HCT116 (cell line): Measurements from ENCODE around the gene OR3A3. TPM values are rescaled to one million over a fixed set of nuclear protein-coding genes. Genes with fewer than 3 reads are reported as not detected.

Experiments used
- ATAC-seq: fragments of 200-7000 bp; cut with Tn5 transposase; 2 replicates; pipeline ENCODE4 v1.9.1; 2020; ENCODE audit warnings: mild to moderate bottlenecking, moderate library complexity
- BruUV-seq: library from RNA; stranded (reverse); fragments of 400-500 nt; replicated peaks from 2 replicates; lab custom pipeline; 2021; lab: Mats Ljungman, UMichigan
- CTCF ChIA-PET: fragments of 300-600 bp; sonication (Branson Sonifier 250); formaldehyde crosslinking; loops from one replicate; lab custom pipeline; 2021; ENCODE audit warnings: antibody characterized with exemption; lab: Charles Lee
- POLR2A ChIA-PET: fragments of 300-600, 350-600 bp; sonication (Branson Sonifier 250); formaldehyde crosslinking; loops from one replicate; lab custom pipeline; 2021; ENCODE audit warnings: antibody characterized with exemption; lab: Charles Lee
- RAD21 ChIA-PET, 2 experiments: fragments of 300-600 bp; sonication (Branson Sonifier 250); formaldehyde crosslinking; loops; one replicate each; lab custom pipeline; 2023; ENCODE audit warnings: low total read pairs in 2 of 2; ENCODE audit not compliant: uncharacterized antibody in 2 of 2, unreplicated experiment in 2 of 2, low non-redundant PET in 1 of 2; lab: Charles Lee
- DNase-seq: peaks from one replicate; pipeline ENCODE4 v3.0.0-alpha.2; 2010; ENCODE audit warnings: low read depth, low spot score
- H2AFZ ChIP-seq: fragments of 200-600 bp; shearing (Covaris generic), sonication (generic); 2 replicates; pipeline ENCODE4 v1.6.1; 2017; ENCODE audit warnings: low read depth, mixed run types, mixed read lengths, antibody characterized with exemption, low read length; ENCODE audit not compliant: poor library complexity, severe bottlenecking
- H3K27ac ChIP-seq: 2 replicates; pipeline ENCODE4 v1.5.1; 2012; ENCODE audit warnings: low read depth, low read length
- H3K27me3 ChIP-seq: fragments of 200-600 bp; sonication (generic); 2 replicates; pipeline ENCODE4 v1.6.1; 2016; ENCODE audit warnings: mixed run types, low read length, mixed read lengths; ENCODE audit not compliant: insufficient read depth
- H3K36me3 ChIP-seq, 2 experiments: fragments of 200-500 bp in 1 of 2; fragments of 200-600 bp in 1 of 2; sonication (Bioruptor generic) in 1 of 2; sonication (generic) in 1 of 2; 2 replicates each; pipeline versions ENCODE4 v1.5.1 to v1.6.1; 2014 to 2016; ENCODE audit warnings: low read length in 2 of 2, inconsistent platforms in 1 of 2, mixed read lengths in 1 of 2, mixed run types in 1 of 2; ENCODE audit not compliant: insufficient read depth in 2 of 2, control insufficient read depth in 1 of 2
- H3K4me1 ChIP-seq, 2 experiments: fragments of 200-600 bp in 1 of 2; sonication (generic) in 1 of 2; 2 replicates each; pipeline versions ENCODE4 v1.5.1 to v1.6.1; 2012 to 2017; ENCODE audit warnings: low read length in 2 of 2, inconsistent platforms in 1 of 2, mild to moderate bottlenecking in 1 of 2, mixed read lengths in 1 of 2, mixed run types in 1 of 2, moderate library complexity in 1 of 2; ENCODE audit not compliant: insufficient read depth in 2 of 2, control insufficient read depth in 1 of 2
- H3K4me2 ChIP-seq: fragments of 200-600 bp; sonication (generic); 2 replicates; pipeline ENCODE4 v1.6.1; 2017; ENCODE audit warnings: mixed run types, low read length, mixed read lengths
- H3K4me3 ChIP-seq, 2 experiments: fragments of 200-600 bp in 1 of 2; sonication (generic) in 1 of 2; replicated peaks in 1 of 2; 2 replicates each; pipeline ENCODE4 v1.5.1; 2011 to 2016; ENCODE audit warnings: low read length in 2 of 2, control low read depth in 1 of 2, low read depth in 1 of 2, mild to moderate bottlenecking in 1 of 2, mixed read lengths in 1 of 2, mixed run types in 1 of 2
- H3K79me2 ChIP-seq: fragments of 200-600 bp; sonication (generic); 2 replicates; pipeline ENCODE4 v1.6.1; 2017; ENCODE audit warnings: mild to moderate bottlenecking, mixed run types, low read length, moderate library complexity, mixed read lengths; ENCODE audit not compliant: insufficient read depth
- H3K9ac ChIP-seq: fragments of 200-600 bp; sonication (generic); 2 replicates; pipeline ENCODE4 v1.6.1; 2016; ENCODE audit warnings: low read length, mixed read lengths
- H3K9me2 ChIP-seq: fragments of 200-600 bp; sonication (generic), shearing (Covaris generic); 2 replicates; pipeline ENCODE4 v1.6.1; 2017; ENCODE audit warnings: mixed run types, mild to moderate bottlenecking, moderate library complexity; ENCODE audit not compliant: insufficient read depth
- H3K9me3 ChIP-seq, 2 experiments: fragments of 200-500 bp in 1 of 2; fragments of 200-600 bp in 1 of 2; sonication (Bioruptor generic) in 1 of 2; sonication (generic) in 1 of 2; 2 replicates each; pipeline ENCODE4 v1.6.1; 2014 to 2017; ENCODE audit warnings: low read length in 2 of 2, mixed read lengths in 2 of 2, inconsistent platforms in 1 of 2, low read depth in 1 of 2, mild to moderate bottlenecking in 1 of 2, mixed run types in 1 of 2, moderate library complexity in 1 of 2; ENCODE audit not compliant: control insufficient read depth in 1 of 2, insufficient read depth in 1 of 2
- H4K20me1 ChIP-seq: fragments of 200-600 bp; sonication (generic), shearing (Covaris generic); 2 replicates; pipeline ENCODE4 v1.6.1; 2017; ENCODE audit warnings: mixed run types, mild to moderate bottlenecking, moderate library complexity; ENCODE audit not compliant: insufficient read depth
- CTCF ChIP-seq, 3 experiments: fragments of 200-600 bp in 1 of 3; sonication (generic) in 1 of 3; IDR thresholded peaks in 2 of 3; conservative IDR thresholded peaks in 1 of 3; 2 replicates each; pipeline ENCODE4 v1.5.1; 2012 to 2017; ENCODE audit warnings: low read depth in 2 of 3, low read length in 2 of 3, antibody characterized with exemption in 1 of 3, borderline replicate concordance in 1 of 3, control low read depth in 1 of 3, mild to moderate bottlenecking in 1 of 3, mixed read lengths in 1 of 3, mixed run types in 1 of 3, moderate library complexity in 1 of 3; ENCODE audit not compliant: insufficient read depth in 1 of 3
- EZH2phosphoT487 ChIP-seq: fragments of 200-600 bp; IDR thresholded peaks from 2 replicates; pipeline ENCODE4 v1.6.1; 2018; ENCODE audit warnings: antibody characterized with exemption, borderline replicate concordance
- JUND ChIP-seq: IDR thresholded peaks from 2 replicates; pipeline ENCODE4 v1.6.1; 2012
- RAD21 ChIP-seq: IDR thresholded peaks from 2 replicates; pipeline ENCODE4 v1.6.1; 2012; ENCODE audit warnings: low read depth, mild to moderate bottlenecking
- SRF ChIP-seq: IDR thresholded peaks from 2 replicates; pipeline ENCODE4 v1.6.1; 2012; ENCODE audit warnings: low read depth
- ZBTB33 ChIP-seq: IDR thresholded peaks from 2 replicates; pipeline ENCODE4 v1.6.1; 2011; ENCODE audit warnings: mild to moderate bottlenecking, low read length, moderate library complexity; ENCODE audit not compliant: insufficient replicate concordance; ENCODE audit errors: extremely low read depth
- ZNF274 ChIP-seq: fragments of 200-500 bp; sonication (Bioruptor generic); IDR thresholded peaks from 2 replicates; pipeline ENCODE4 v1.6.1; 2014; ENCODE audit warnings: mild to moderate bottlenecking, low read depth, low read length, inconsistent platforms
- intact Hi-C: fragments of 100-400 bp; cut with micrococcal nuclease; formaldehyde crosslinking; loops from 2 replicates; pipeline ENCODE4 v1.10.0; 2022
- total RNA-seq: library from RNA; stranded (reverse); gene quantifications from one replicate; pipeline ENCODE4 v1.2.1, GENCODE V29; 2021; ENCODE audit not compliant: unreplicated experiment

The OR3A3 gene
- total RNA-seq, 1 experiment from 2014 or later, result not detected

GRCh38 chr17:3447625-3448024 is 36.5 kb downstream of the OR3A3 start:
- no peak overlapping the region for H3K27ac ChIP-seq
- CTCF ChIA-PET, result interaction anchor here (1.0 kb wide), 1 partner anchor 399 kb away, joined by 4 read pairs; no protein-coding TSS in a partner anchor
- no TSS peak for BruUV-seq
- peak; percentile 60 for TF ChIP-seq RAD21
- TF ChIP-seq CTCF (IDR thresholded peaks at IDR 0.05 in 2 of 3, conservative IDR thresholded peaks at IDR 0.05 in 1 of 3; ENCODE audit: borderline replicate concordance in 1 of 3, insufficient read depth in 1 of 3, low read depth in 2 of 3, low read length in 2 of 3), result peak; percentile 20 to 60 (median 45); a peak in 5 of 6 replicates
- TF ChIP-seq ZNF274, result no peak
- TF ChIP-seq ZBTB33, result no peak
- no peak for TF ChIP-seq SRF
- TF ChIP-seq JUND, result no peak
- TF ChIP-seq EZH2phosphoT487, result no peak
- TF ChIP-seq, all 23 proteins: peak for 2
- peaks cover 19% of the 10 kb centered on the region; the same call in 1 of the 2 replicates for H3K27me3 ChIP-seq
- no peak overlapping the region for H3K4me3 ChIP-seq
- H3K4me2 ChIP-seq, result no peak overlapping the region
- POLR2A ChIA-PET, result no interaction called here
- H4K20me1 ChIP-seq, result no peaks in the 10 kb centered on the region
- H2AFZ ChIP-seq, result no peak overlapping the region
- no peaks in the 10 kb centered on the region for H3K79me2 ChIP-seq
- ATAC-seq, result peak; percentile 94
- H3K9ac ChIP-seq, result no peak overlapping the region
- no peaks in the 10 kb centered on the region for H3K4me1 ChIP-seq
- H3K9me2 ChIP-seq, result no peaks in the 10 kb centered on the region
- RAD21 ChIA-PET, result no interaction called here
- peak; percentile 34 for DNase-seq
- no peaks in the 10 kb centered on the region for H3K36me3 ChIP-seq
- intact Hi-C loops, result no loop called here
- no peaks in the 10 kb centered on the region for H3K9me3 ChIP-seq
